HEK293 (cell line): Measurements from ENCODE around the gene NSUN3.

ENCODE experiments used
- CTCF ChIA-PET: fragments of 350-600 bp; formaldehyde crosslinking; extraction: SDS; loops from one replicate; lab custom pipeline; 2021; ENCODE audit warnings: antibody characterized with exemption; lab: Yijun Ruan, JAX
- POLR2A ChIA-PET: fragments of 300-600 bp; formaldehyde crosslinking; extraction: SDS; loops from one replicate; lab custom pipeline; 2020; ENCODE audit warnings: antibody characterized with exemption, inconsistent platforms; lab: Yijun Ruan, JAX
- H3K27ac ChIP-seq: fragments of 200-500 bp; sonication (Bioruptor generic); 2 replicates; pipeline ENCODE4 v1.5.1; 2014; ENCODE audit warnings: low read depth, low read length, control low read depth, inconsistent platforms; ENCODE audit errors: extremely low read depth
- H3K36me3 ChIP-seq, 2 experiments: fragments of 200-500 bp in 1 of 2; sonication (Bioruptor generic) in 1 of 2; 1 replicate in 1 of 2; 2 replicates in 1 of 2; pipeline ENCODE4 v1.5.1; 2014 to 2017; ENCODE audit warnings: inconsistent platforms in 2 of 2, low read length in 2 of 2; ENCODE audit not compliant: control insufficient read depth in 2 of 2, insufficient read depth in 1 of 2
- H3K4me1 ChIP-seq: fragments of 200-500 bp; sonication (Bioruptor generic); 2 replicates; pipeline ENCODE4 v1.5.1; 2014; ENCODE audit warnings: mild to moderate bottlenecking, low read length, inconsistent platforms; ENCODE audit not compliant: control insufficient read depth, insufficient read depth
- H3K4me3 ChIP-seq: 2 replicates; pipeline ENCODE4 v1.5.1; 2011; ENCODE audit warnings: low read depth, mild to moderate bottlenecking, control low read depth, low read length, moderate library complexity
- H3K9me3 ChIP-seq: fragments of 200-500 bp; sonication (Bioruptor generic); 2 replicates; pipeline ENCODE4 v1.5.1; 2014; ENCODE audit warnings: low read depth, low read length, inconsistent platforms; ENCODE audit not compliant: control insufficient read depth, insufficient read depth
- HOXA7 ChIP-seq: sonication (generic); formaldehyde crosslinking; IDR thresholded peaks from 2 replicates; pipeline ENCODE4 v1.8.1; 2022; ENCODE audit warnings: missing genetic modification reagents, borderline replicate concordance
- HOXC10 ChIP-seq: sonication (generic); formaldehyde crosslinking; IDR thresholded peaks from 2 replicates; pipeline ENCODE4 v1.8.1; 2023; ENCODE audit warnings: mild to moderate bottlenecking, missing genetic modification reagents
- HOXD13 ChIP-seq: sonication (generic); formaldehyde crosslinking; IDR thresholded peaks from 2 replicates; pipeline ENCODE4 v1.8.0; 2022; ENCODE audit warnings: missing genetic modification reagents, borderline replicate concordance
- KLF10 ChIP-seq: fragments of 450-650 bp; IDR thresholded peaks from 2 replicates; pipeline ENCODE4 v1.5.1; 2018; ENCODE audit warnings: missing biosample characterization, mild to moderate bottlenecking, missing genetic modification characterization
- SP3 ChIP-seq: fragments of 450-650 bp; formaldehyde crosslinking; IDR thresholded peaks from 2 replicates; pipeline ENCODE4 v1.5.1; 2016; ENCODE audit warnings: missing biosample characterization, missing genetic modification characterization
- ZBTB20 ChIP-seq: fragments of 450-650 bp; formaldehyde crosslinking; IDR thresholded peaks from 2 replicates; pipeline ENCODE4 v1.5.1; 2016; ENCODE audit warnings: missing biosample characterization, missing genetic modification characterization
- ZFP69B ChIP-seq: fragments of 450-650 bp; formaldehyde crosslinking; IDR thresholded peaks from 2 replicates; pipeline ENCODE4 v1.5.1; 2016; ENCODE audit warnings: missing biosample characterization, missing genetic modification characterization
- ZNF121 ChIP-seq: fragments of 450-650 bp; formaldehyde crosslinking; IDR thresholded peaks from 2 replicates; pipeline ENCODE4 v1.5.1; 2016; ENCODE audit warnings: missing biosample characterization, missing genetic modification characterization
- ZNF148 ChIP-seq: fragments of 450-650 bp; formaldehyde crosslinking; IDR thresholded peaks from 2 replicates; pipeline ENCODE4 v1.5.0; 2017; ENCODE audit warnings: missing biosample characterization, missing genetic modification characterization, borderline replicate concordance
- ZNF155 ChIP-seq: fragments of 450-650 bp; formaldehyde crosslinking; IDR thresholded peaks from 2 replicates; pipeline ENCODE4 v1.5.1; 2016; ENCODE audit warnings: missing biosample characterization, missing genetic modification characterization
- ZNF37A ChIP-seq: fragments of 450-650 bp; IDR thresholded peaks from 2 replicates; pipeline ENCODE4 v1.5.1; 2018; ENCODE audit warnings: missing biosample characterization, missing genetic modification characterization
- ZNF416 ChIP-seq: fragments of 450-650 bp; formaldehyde crosslinking; IDR thresholded peaks from 2 replicates; pipeline ENCODE4 v1.5.1; 2016; ENCODE audit warnings: missing biosample characterization, missing genetic modification characterization
- ZNF48 ChIP-seq: fragments of 450-650 bp; formaldehyde crosslinking; IDR thresholded peaks from 2 replicates; pipeline ENCODE4 v1.5.1; 2016; ENCODE audit warnings: missing biosample characterization, missing genetic modification characterization
- ZNF585B ChIP-seq: fragments of 450-650 bp; formaldehyde crosslinking; IDR thresholded peaks from 2 replicates; pipeline ENCODE4 v1.5.1; 2016; ENCODE audit warnings: missing biosample characterization, missing genetic modification characterization
- ZNF623 ChIP-seq: fragments of 450-650 bp; formaldehyde crosslinking; IDR thresholded peaks from 2 replicates; pipeline ENCODE4 v1.5.1; 2016; ENCODE audit warnings: missing biosample characterization, missing genetic modification characterization
- ZNF776 ChIP-seq: fragments of 450-650 bp; formaldehyde crosslinking; IDR thresholded peaks from 2 replicates; pipeline ENCODE4 v1.5.0; 2017; ENCODE audit warnings: missing biosample characterization, missing genetic modification characterization, borderline replicate concordance
- TF ChIP-seq, protein P1 (sequence below): fragments of 450-650 bp; IDR thresholded peaks from 2 replicates; pipeline ENCODE4 v1.5.1; 2018; ENCODE audit warnings: missing biosample characterization, mild to moderate bottlenecking, missing genetic modification characterization
- TF ChIP-seq, protein P2 (sequence below): fragments of 450-650 bp; formaldehyde crosslinking; conservative IDR thresholded peaks from 2 replicates; pipeline ENCODE4 v1.5.1; 2016; ENCODE audit warnings: low read depth, missing biosample characterization, missing genetic modification characterization
- TF ChIP-seq, protein P3 (sequence below): fragments of 450-650 bp; formaldehyde crosslinking; IDR thresholded peaks from 2 replicates; pipeline ENCODE4 v1.5.1; 2017; ENCODE audit warnings: missing biosample characterization, mild to moderate bottlenecking, missing genetic modification characterization, moderate library complexity

The NSUN3 gene

DNA sequence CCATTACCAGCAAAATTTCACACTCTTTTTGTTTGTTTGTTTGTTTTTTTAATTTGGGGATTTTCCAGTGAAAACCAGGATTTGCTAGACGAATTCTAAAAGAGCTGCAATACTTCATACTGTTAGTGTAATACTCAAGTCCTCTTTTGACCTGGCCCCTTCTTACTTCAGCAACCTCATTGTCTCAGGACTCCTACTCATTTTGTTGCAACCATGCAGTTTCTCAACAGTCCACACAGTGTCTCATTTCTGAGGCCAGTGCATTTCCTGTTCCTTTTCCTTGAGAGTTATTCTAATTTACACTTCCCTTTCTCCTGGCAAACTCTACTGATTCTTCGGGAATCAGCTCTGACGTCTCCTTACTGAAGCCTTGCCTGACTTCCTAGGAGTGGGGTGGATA lies 35.6 kb downstream of the NSUN3 start:
- no peak overlapping the region for H3K27ac ChIP-seq
- POLR2A ChIA-PET: no interaction called here
- no peaks in the 10 kb centered on the region for H3K4me1 ChIP-seq
- TF ChIP-seq, protein P1, sequence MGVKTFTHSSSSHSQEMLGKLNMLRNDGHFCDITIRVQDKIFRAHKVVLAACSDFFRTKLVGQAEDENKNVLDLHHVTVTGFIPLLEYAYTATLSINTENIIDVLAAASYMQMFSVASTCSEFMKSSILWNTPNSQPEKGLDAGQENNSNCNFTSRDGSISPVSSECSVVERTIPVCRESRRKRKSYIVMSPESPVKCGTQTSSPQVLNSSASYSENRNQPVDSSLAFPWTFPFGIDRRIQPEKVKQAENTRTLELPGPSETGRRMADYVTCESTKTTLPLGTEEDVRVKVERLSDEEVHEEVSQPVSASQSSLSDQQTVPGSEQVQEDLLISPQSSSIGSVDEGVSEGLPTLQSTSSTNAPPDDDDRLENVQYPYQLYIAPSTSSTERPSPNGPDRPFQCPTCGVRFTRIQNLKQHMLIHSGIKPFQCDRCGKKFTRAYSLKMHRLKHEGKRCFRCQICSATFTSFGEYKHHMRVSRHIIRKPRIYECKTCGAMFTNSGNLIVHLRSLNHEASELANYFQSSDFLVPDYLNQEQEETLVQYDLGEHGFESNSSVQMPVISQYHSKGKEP (tag by site-specific recombination): peak; percentile 45; the same call in 1 of the 2 replicates
- no peak for TF ChIP-seq HOXC10
- TF ChIP-seq, all 188 proteins: peak for 1
- Histone ChIP-seq H3K9me3 (no peaks in the 10 kb centered on the region), H3K4me3 (no peak overlapping the region), H3K36me3 (peaks cover 6 to 33% of the 10 kb centered on the region in 2 experiments; a peak in 1 of 3 replicates)
- CTCF ChIA-PET: interaction anchor here (0.6 to 1.5 kb wide), 2 partner anchors 136 to 1002 kb away, joined by 5 to 6 read pairs; no protein-coding TSS in a partner anchor

DNA sequence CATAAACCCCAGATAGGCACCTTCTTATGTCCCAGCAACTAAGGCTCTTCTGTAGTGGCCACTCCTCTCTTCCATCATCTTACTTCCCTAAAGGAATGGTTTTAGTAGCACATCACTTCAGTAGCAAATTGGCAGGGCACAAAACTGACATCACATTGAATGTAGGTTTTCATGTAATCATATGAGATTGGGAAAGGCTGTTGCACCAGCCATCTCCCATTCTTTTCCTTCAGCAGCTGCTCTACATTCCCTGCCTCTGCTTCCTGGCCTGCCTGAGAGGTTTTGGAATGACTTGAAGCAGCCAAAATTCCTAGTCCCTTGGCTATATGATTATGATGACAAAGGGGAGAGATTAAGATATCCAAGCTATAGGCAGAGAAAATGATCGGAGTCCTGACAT lies 36.5 kb downstream of the NSUN3 start:
- no peaks in the 10 kb centered on the region for H3K9me3 ChIP-seq
- H3K4me1 ChIP-seq: no peaks in the 10 kb centered on the region
- ChIA-PET CTCF (interaction anchor here (1.5 kb wide), 1 partner anchor 135 kb away, joined by 5 read pairs; no protein-coding TSS in a partner anchor), POLR2A (no interaction called here)
- no peak overlapping the region for H3K4me3 ChIP-seq
- no peak overlapping the region for H3K27ac ChIP-seq
- TF ChIP-seq ZFP69B (no peak), ZNF155 (tag by site-specific recombination) (no peak), ZNF623 (tag by site-specific recombination) (no peak), ZNF121 (tag by site-specific recombination) (no peak), ZNF48 (no peak), SP3 (no peak), ZBTB20 (tag by site-specific recombination) (no peak), ZNF416 (tag by site-specific recombination) (no peak), KLF10 (tag by site-specific recombination) (no peak), ZNF585B (no peak), ZNF148 (tag by site-specific recombination) (no peak), HOXA7 (CRISPR knock-in tag) (no peak), HOXD13 (no peak), ZNF776 (tag by site-specific recombination) (no peak), ZNF37A (no peak)
- TF ChIP-seq, protein P2, sequence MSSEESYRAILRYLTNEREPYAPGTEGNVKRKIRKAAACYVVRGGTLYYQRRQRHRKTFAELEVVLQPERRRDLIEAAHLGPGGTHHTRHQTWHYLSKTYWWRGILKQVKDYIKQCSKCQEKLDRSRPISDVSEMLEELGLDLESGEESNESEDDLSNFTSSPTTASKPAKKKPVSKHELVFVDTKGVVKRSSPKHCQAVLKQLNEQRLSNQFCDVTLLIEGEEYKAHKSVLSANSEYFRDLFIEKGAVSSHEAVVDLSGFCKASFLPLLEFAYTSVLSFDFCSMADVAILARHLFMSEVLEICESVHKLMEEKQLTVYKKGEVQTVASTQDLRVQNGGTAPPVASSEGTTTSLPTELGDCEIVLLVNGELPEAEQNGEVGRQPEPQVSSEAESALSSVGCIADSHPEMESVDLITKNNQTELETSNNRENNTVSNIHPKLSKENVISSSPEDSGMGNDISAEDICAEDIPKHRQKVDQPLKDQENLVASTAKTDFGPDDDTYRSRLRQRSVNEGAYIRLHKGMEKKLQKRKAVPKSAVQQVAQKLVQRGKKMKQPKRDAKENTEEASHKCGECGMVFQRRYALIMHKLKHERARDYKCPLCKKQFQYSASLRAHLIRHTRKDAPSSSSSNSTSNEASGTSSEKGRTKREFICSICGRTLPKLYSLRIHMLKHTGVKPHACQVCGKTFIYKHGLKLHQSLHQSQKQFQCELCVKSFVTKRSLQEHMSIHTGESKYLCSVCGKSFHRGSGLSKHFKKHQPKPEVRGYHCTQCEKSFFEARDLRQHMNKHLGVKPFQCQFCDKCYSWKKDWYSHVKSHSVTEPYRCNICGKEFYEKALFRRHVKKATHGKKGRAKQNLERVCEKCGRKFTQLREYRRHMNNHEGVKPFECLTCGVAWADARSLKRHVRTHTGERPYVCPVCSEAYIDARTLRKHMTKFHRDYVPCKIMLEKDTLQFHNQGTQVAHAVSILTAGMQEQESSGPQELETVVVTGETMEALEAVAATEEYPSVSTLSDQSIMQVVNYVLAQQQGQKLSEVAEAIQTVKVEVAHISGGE: no peak
- TF ChIP-seq, protein P3, sequence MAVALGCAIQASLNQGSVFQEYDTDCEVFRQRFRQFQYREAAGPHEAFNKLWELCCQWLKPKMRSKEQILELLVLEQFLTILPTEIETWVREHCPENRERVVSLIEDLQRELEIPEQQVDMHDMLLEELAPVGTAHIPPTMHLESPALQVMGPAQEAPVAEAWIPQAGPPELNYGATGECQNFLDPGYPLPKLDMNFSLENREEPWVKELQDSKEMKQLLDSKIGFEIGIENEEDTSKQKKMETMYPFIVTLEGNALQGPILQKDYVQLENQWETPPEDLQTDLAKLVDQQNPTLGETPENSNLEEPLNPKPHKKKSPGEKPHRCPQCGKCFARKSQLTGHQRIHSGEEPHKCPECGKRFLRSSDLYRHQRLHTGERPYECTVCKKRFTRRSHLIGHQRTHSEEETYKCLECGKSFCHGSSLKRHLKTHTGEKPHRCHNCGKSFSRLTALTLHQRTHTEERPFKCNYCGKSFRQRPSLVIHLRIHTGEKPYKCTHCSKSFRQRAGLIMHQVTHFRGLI (tag by site-specific recombination): no peak
- H3K36me3 ChIP-seq: peaks cover 6 to 33% of the 10 kb centered on the region in 2 experiments; a peak in 1 of 3 replicates
